Nephron (organoid): ENCODE results near the gene SASS6.

Experiments used
- H3K27ac Mint-ChIP-seq, 3 experiments: 2 replicates each; pipeline ENCODE4 v1.8.0; 2020; ENCODE audit warnings: mixed read lengths in 3 of 3, mild to moderate bottlenecking in 2 of 3, moderate library complexity in 1 of 3
- H3K27me3 Mint-ChIP-seq: 2 replicates; pipeline ENCODE4 v1.8.0; 2021; ENCODE audit warnings: low read depth, mild to moderate bottlenecking, moderate library complexity, mixed read lengths
- H3K36me3 Mint-ChIP-seq: 2 replicates; pipeline ENCODE4 v1.8.0; 2020; ENCODE audit warnings: low read depth, mixed read lengths
- H3K4me1 Mint-ChIP-seq: 2 replicates; pipeline ENCODE4 v1.8.0; 2020; ENCODE audit warnings: mixed read lengths
- H3K4me3 Mint-ChIP-seq, 3 experiments: 2 replicates each; pipeline ENCODE4 v1.8.0; 2020; ENCODE audit warnings: mild to moderate bottlenecking in 3 of 3, mixed read lengths in 3 of 3, moderate library complexity in 2 of 3
- H3K9me3 Mint-ChIP-seq: 2 replicates; pipeline ENCODE4 v1.8.0; 2020; ENCODE audit warnings: mixed read lengths
- CTCF ChIP-seq, 3 experiments: fragments of 200-600 bp; sonication (generic); IDR thresholded peaks; one replicate each; pipeline ENCODE4 v1.5.0; 2021; ENCODE audit warnings: antibody characterized with exemption in 3 of 3; ENCODE audit not compliant: unreplicated experiment in 3 of 3

Gene SASS6

DNA sequence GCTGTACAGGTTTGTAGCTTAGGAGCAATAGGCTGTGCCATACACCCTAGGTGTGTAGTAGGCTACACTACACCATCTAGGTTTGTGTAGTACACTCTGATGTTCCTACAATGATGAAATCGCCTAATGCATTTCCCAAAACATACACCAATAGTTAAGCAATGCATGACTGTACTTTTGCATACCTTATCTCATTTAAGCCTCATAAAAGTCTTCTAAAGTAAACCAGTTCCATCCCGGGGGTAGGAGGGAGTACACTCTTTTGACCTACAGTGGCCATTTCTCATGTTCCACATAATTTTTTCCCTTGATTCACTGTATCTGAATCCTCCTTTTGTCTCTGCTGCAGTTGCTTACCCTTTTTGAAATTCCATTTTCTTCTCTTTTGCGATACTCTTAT is 12.4 kb upstream of the SASS6 start:
- H3K27me3 Mint-ChIP-seq, result no peaks in the 10 kb centered on the region
- no peaks in the 10 kb centered on the region for H3K9me3 Mint-ChIP-seq
- no peak overlapping the region for H3K27ac Mint-ChIP-seq
- peaks cover 56% of the 10 kb centered on the region for H3K36me3 Mint-ChIP-seq
- H3K4me1 Mint-ChIP-seq, result no peaks in the 10 kb centered on the region
- no peak overlapping the region for H3K4me3 Mint-ChIP-seq
- no peak for TF ChIP-seq CTCF (IDR thresholded peaks at IDR 0.05; ENCODE audit: unreplicated experiment in 3 of 3)

DNA sequence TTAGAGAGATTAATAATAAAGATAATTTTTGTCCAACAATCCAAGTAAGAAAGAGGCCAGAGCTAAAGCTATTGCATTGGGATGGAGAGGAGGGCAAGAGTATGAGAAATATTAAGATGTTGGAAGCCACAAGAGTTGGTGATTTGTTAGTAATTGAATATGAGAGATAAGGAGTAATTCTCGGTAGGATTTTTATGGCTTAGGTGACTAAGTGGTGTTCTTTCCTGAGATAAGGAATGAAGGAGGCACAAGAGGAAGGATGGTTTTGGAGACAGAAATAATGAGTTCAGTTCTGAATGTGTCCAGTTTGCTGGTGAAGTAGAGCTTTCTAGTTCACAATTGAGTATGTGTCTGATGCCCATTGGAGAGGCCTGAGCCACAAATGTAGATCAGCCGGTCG is 9.6 kb upstream of the SASS6 start:
- Mint-ChIP-seq H3K4me3 (no peak overlapping the region), H3K27me3 (no peaks in the 10 kb centered on the region), H3K4me1 (no peaks in the 10 kb centered on the region), H3K36me3 (peaks cover 65% of the 10 kb centered on the region), H3K27ac (no peak overlapping the region), H3K9me3 (no peaks in the 10 kb centered on the region)
- TF ChIP-seq CTCF (IDR thresholded peaks at IDR 0.05; ENCODE audit: unreplicated experiment in 3 of 3), result no peak

DNA sequence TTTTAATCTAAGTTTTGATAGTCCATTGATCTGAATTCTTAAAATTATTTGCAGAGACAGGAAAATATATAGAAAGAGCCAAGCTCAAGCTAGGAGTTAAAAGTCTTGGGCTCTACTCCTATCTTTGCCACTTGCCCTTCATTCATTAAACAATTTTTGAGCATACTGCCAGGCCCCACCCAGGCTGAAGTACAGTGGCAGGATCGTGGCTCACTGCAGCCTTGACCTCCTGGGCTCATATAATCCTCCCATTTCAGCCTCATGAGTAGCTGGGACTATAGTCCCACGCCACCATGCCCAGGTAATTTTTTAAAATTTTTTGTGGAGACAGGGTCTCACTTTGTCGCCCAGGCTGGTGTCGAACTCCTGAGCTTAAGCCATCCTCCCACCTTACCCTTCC is 8.5 kb upstream of the SASS6 start:
- Mint-ChIP-seq H3K4me1 (no peaks in the 10 kb centered on the region), H3K9me3 (no peaks in the 10 kb centered on the region), H3K27me3 (no peaks in the 10 kb centered on the region), H3K27ac (no peak overlapping the region), H3K36me3 (peaks cover 61% of the 10 kb centered on the region), H3K4me3 (no peak overlapping the region)
- TF ChIP-seq CTCF (IDR thresholded peaks at IDR 0.05; ENCODE audit: unreplicated experiment in 3 of 3), result no peak

- no peaks in the 10 kb centered on the region for H3K27me3 Mint-ChIP-seq
- H3K27ac Mint-ChIP-seq, result no peak overlapping the region
- H3K36me3 Mint-ChIP-seq, result peaks cover 33% of the 10 kb centered on the region
- H3K9me3 Mint-ChIP-seq, result no peaks in the 10 kb centered on the region
- H3K4me1 Mint-ChIP-seq, result peaks cover 15% of the 10 kb centered on the region
- TF ChIP-seq CTCF (IDR thresholded peaks at IDR 0.05; ENCODE audit: unreplicated experiment in 3 of 3), result no peak
- H3K4me3 Mint-ChIP-seq, result no peak overlapping the region
These were observed 4.9 kb upstream of the SASS6 start for GRCh38 chr1:100137602-100138001.

DNA sequence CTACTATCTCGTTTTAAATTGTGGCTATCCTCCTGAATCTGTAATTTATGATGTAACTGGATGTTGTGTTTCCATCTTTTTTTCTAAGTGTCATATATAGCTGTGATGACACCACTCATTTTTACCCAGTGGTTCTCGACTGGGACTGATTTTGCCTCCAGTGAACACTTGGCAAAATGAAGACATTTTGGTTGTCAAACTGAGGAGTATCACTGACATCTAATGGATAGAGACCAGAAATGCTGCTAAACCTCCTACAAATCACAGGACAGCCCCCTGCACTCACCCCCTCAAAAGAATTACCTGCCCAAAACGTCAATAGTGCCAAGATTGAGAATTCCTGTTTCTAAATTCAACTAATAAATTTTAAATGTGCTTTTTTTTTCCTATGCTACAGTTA is 2.1 kb upstream of the SASS6 start:
- no peak for TF ChIP-seq CTCF (IDR thresholded peaks at IDR 0.05; ENCODE audit: unreplicated experiment in 3 of 3)
- H3K27me3 Mint-ChIP-seq, result no peaks in the 10 kb centered on the region
- peaks cover 27% of the 10 kb centered on the region for H3K4me1 Mint-ChIP-seq
- H3K27ac Mint-ChIP-seq, result no peak overlapping the region
- H3K4me3 Mint-ChIP-seq, result peak overlapping the region; percentile 64 to 85 (median 78)
- no peaks in the 10 kb centered on the region for H3K9me3 Mint-ChIP-seq
- H3K36me3 Mint-ChIP-seq, result peaks cover 15% of the 10 kb centered on the region

- Mint-ChIP-seq H3K27me3 (no peaks in the 10 kb centered on the region), H3K4me1 (peaks cover 27% of the 10 kb centered on the region), H3K27ac (no peak overlapping the region), H3K36me3 (no peaks in the 10 kb centered on the region), H3K4me3 (peak overlapping the region; percentile 95 to 98 (median 95)), H3K9me3 (no peaks in the 10 kb centered on the region)
- no peak for TF ChIP-seq CTCF (IDR thresholded peaks at IDR 0.05; ENCODE audit: unreplicated experiment in 3 of 3)
These were observed 1.1 kb downstream of the SASS6 start for GRCh38 chr1:100131623-100132022.
